WTC11 (cell line): Measurements from ENCODE around the gene VDAC1. TPM values are rescaled to one million over a fixed set of nuclear protein-coding genes. Genes with fewer than 3 reads are reported as not detected.

Experiments used
- ATAC-seq: fragments of 200-7000 bp; cut with Tn5 transposase; 2 replicates; pipeline ENCODE4 v1.10.0; 2021; ENCODE audit warnings: mild to moderate bottlenecking, moderate library complexity
- CTCF ChIA-PET: fragments of 300-600 bp; sonication (Branson Sonifier 250); formaldehyde crosslinking; loops from one replicate; lab custom pipeline; 2021; ENCODE audit warnings: antibody characterized with exemption; lab: Charles Lee
- POLR2A ChIA-PET: fragments of 350-600 bp; sonication (Branson Sonifier 250); formaldehyde crosslinking; loops from one replicate; lab custom pipeline; 2021; ENCODE audit warnings: antibody characterized with exemption; lab: Charles Lee
- DNase-seq: peaks from one replicate; pipeline ENCODE4 v3.0.0; 2021; ENCODE audit warnings: low spot score
- H3K27ac Mint-ChIP-seq: 2 replicates; pipeline ENCODE4 v1.8.0; 2021; ENCODE audit warnings: mixed read lengths
- H3K27me3 Mint-ChIP-seq: 2 replicates; pipeline ENCODE4 v1.8.0; 2021; ENCODE audit warnings: low read depth, mild to moderate bottlenecking, moderate library complexity, mixed read lengths
- H3K36me3 Mint-ChIP-seq: 2 replicates; pipeline ENCODE4 v1.8.0; 2021; ENCODE audit warnings: mixed read lengths
- H3K4me1 Mint-ChIP-seq: 2 replicates; pipeline ENCODE4 v1.8.0; 2022; ENCODE audit warnings: mixed read lengths
- H3K4me3 Mint-ChIP-seq: 2 replicates; pipeline ENCODE4 v1.8.0; 2021; ENCODE audit warnings: mild to moderate bottlenecking, moderate library complexity, mixed read lengths
- H3K9me3 Mint-ChIP-seq: 2 replicates; pipeline ENCODE4 v1.8.0; 2021; ENCODE audit warnings: mixed read lengths
- ELF4 ChIP-seq: sonication (generic); formaldehyde crosslinking; IDR thresholded peaks from 2 replicates; pipeline ENCODE4 v1.8.1; 2022; ENCODE audit warnings: low read depth, mild to moderate bottlenecking, moderate library complexity, missing genetic modification reagents
- FOXK1 ChIP-seq: sonication (generic); formaldehyde crosslinking; IDR thresholded peaks from 2 replicates; pipeline ENCODE4 v1.8.0; 2022; ENCODE audit warnings: mild to moderate bottlenecking, moderate library complexity, missing genetic modification reagents
- IRF2 ChIP-seq: sonication (generic); formaldehyde crosslinking; IDR thresholded peaks from 2 replicates; pipeline ENCODE4 v1.8.0; 2022; ENCODE audit warnings: low read depth, missing genetic modification reagents, borderline replicate concordance
- NFE2L1 ChIP-seq: sonication (generic); formaldehyde crosslinking; IDR thresholded peaks from 2 replicates; pipeline ENCODE4 v1.8.1; 2023; ENCODE audit warnings: missing genetic modification reagents
- NFYB ChIP-seq: sonication (generic); formaldehyde crosslinking; conservative IDR thresholded peaks from 2 replicates; pipeline ENCODE4 v1.8.0; 2022; ENCODE audit warnings: low read depth, missing genetic modification reagents
- RELA ChIP-seq: sonication (generic); formaldehyde crosslinking; IDR thresholded peaks from 2 replicates; pipeline ENCODE4 v1.8.1; 2022; ENCODE audit warnings: missing genetic modification reagents, mild to moderate bottlenecking, borderline replicate concordance
- SMAD4 ChIP-seq: sonication (generic); formaldehyde crosslinking; IDR thresholded peaks from 2 replicates; pipeline ENCODE4 v1.8.0; 2022; ENCODE audit warnings: mild to moderate bottlenecking, missing genetic modification reagents
- SOX15 ChIP-seq: fragments of 250-450 bp; sonication (Bioruptor Pico); IDR thresholded peaks from 2 replicates; pipeline ENCODE4 v1.9.0; 2021; ENCODE audit warnings: mild to moderate bottlenecking
- TP53 ChIP-seq: sonication (generic); formaldehyde crosslinking; IDR thresholded peaks from 2 replicates; pipeline ENCODE4 v1.8.1; 2023; ENCODE audit warnings: mild to moderate bottlenecking, missing genetic modification reagents
- ZNF219 ChIP-seq: sonication (generic); formaldehyde crosslinking; IDR thresholded peaks from 2 replicates; pipeline ENCODE4 v1.8.0; 2023; ENCODE audit warnings: missing genetic modification reagents, mild to moderate bottlenecking, borderline replicate concordance
- total RNA-seq: library from RNA; stranded (reverse); gene quantifications from 3 replicates; pipeline ENCODE4 v1.2.3, GENCODE V29; 2021
- TF ChIP-seq, protein P1 (sequence below): fragments of 250-450 bp; sonication (Bioruptor Pico); IDR thresholded peaks from 2 replicates; pipeline ENCODE4 v1.9.0; 2021; ENCODE audit warnings: mild to moderate bottlenecking
- TF ChIP-seq, protein P2 (sequence below): sonication (generic); formaldehyde crosslinking; IDR thresholded peaks from 2 replicates; pipeline ENCODE4 v1.8.1; 2023; ENCODE audit warnings: mild to moderate bottlenecking, missing genetic modification reagents
- TF ChIP-seq, protein P3 (sequence below): sonication (generic); formaldehyde crosslinking; IDR thresholded peaks from 2 replicates; pipeline ENCODE4 v1.8.0; 2022; ENCODE audit warnings: mild to moderate bottlenecking, missing genetic modification reagents
- TF ChIP-seq, protein P4 (sequence below): fragments of 250-450 bp; sonication (Bioruptor Pico); conservative IDR thresholded peaks from 2 replicates; pipeline ENCODE4 v1.9.0; 2021; ENCODE audit warnings: mild to moderate bottlenecking
- TF ChIP-seq, protein P5 (sequence below): fragments of 250-450 bp; sonication (Bioruptor Pico); IDR thresholded peaks from 2 replicates; pipeline ENCODE4 v1.9.0; 2021; ENCODE audit warnings: mild to moderate bottlenecking, borderline replicate concordance
- TF ChIP-seq, protein P6 (sequence below): sonication (generic); formaldehyde crosslinking; IDR thresholded peaks from 2 replicates; pipeline ENCODE4 v1.8.1; 2023; ENCODE audit warnings: mild to moderate bottlenecking, missing genetic modification reagents, moderate library complexity
- TF ChIP-seq, protein P7 (sequence below): sonication (generic); formaldehyde crosslinking; IDR thresholded peaks from 2 replicates; pipeline ENCODE4 v1.8.0; 2022; ENCODE audit warnings: mild to moderate bottlenecking, missing genetic modification reagents
- TF ChIP-seq, protein P8 (sequence below): sonication (generic); formaldehyde crosslinking; IDR thresholded peaks from 2 replicates; pipeline ENCODE4 v1.8.1; 2022; ENCODE audit warnings: low read depth, missing genetic modification reagents, borderline replicate concordance

Gene VDAC1
- total RNA-seq, 1 experiment from 2014 or later: 274 TPM

DNA sequence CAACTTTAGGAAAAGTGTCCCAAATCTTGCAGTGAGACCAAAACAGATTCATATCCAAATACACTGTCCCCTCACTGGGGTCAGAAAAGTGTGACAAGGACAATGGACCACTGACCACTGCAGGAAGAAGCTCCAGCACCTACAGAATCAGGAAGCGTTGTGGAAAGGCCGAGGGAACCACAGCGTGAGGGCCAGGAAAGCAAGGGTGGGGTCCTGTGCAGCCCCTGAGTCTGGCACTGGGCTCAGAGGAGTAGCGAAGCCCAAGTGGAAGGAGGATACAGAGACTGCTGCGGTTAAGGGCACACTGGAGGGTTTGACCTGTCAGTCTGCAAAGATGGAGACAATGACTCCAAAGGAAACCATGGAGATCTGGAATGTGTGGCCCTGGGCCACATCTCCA lies 73.2 kb downstream of the VDAC1 start:
- POLR2A ChIA-PET: no interaction called here
- TF ChIP-seq, protein P1, sequence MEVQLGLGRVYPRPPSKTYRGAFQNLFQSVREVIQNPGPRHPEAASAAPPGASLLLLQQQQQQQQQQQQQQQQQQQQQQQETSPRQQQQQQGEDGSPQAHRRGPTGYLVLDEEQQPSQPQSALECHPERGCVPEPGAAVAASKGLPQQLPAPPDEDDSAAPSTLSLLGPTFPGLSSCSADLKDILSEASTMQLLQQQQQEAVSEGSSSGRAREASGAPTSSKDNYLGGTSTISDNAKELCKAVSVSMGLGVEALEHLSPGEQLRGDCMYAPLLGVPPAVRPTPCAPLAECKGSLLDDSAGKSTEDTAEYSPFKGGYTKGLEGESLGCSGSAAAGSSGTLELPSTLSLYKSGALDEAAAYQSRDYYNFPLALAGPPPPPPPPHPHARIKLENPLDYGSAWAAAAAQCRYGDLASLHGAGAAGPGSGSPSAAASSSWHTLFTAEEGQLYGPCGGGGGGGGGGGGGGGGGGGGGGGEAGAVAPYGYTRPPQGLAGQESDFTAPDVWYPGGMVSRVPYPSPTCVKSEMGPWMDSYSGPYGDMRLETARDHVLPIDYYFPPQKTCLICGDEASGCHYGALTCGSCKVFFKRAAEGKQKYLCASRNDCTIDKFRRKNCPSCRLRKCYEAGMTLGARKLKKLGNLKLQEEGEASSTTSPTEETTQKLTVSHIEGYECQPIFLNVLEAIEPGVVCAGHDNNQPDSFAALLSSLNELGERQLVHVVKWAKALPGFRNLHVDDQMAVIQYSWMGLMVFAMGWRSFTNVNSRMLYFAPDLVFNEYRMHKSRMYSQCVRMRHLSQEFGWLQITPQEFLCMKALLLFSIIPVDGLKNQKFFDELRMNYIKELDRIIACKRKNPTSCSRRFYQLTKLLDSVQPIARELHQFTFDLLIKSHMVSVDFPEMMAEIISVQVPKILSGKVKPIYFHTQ (CRISPR knock-in tag): no peak
- TF ChIP-seq, protein P2, sequence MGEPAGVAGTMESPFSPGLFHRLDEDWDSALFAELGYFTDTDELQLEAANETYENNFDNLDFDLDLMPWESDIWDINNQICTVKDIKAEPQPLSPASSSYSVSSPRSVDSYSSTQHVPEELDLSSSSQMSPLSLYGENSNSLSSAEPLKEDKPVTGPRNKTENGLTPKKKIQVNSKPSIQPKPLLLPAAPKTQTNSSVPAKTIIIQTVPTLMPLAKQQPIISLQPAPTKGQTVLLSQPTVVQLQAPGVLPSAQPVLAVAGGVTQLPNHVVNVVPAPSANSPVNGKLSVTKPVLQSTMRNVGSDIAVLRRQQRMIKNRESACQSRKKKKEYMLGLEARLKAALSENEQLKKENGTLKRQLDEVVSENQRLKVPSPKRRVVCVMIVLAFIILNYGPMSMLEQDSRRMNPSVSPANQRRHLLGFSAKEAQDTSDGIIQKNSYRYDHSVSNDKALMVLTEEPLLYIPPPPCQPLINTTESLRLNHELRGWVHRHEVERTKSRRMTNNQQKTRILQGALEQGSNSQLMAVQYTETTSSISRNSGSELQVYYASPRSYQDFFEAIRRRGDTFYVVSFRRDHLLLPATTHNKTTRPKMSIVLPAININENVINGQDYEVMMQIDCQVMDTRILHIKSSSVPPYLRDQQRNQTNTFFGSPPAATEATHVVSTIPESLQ (CRISPR knock-in tag): no peak
- no peak for TF ChIP-seq ELF4 (CRISPR knock-in tag)
- no peak for TF ChIP-seq RELA (CRISPR knock-in tag)
- no peak for TF ChIP-seq IRF2
- TF ChIP-seq FOXK1 (CRISPR knock-in tag): no peak
- TF ChIP-seq SMAD4 (CRISPR knock-in tag): no peak
- TF ChIP-seq, protein P3, sequence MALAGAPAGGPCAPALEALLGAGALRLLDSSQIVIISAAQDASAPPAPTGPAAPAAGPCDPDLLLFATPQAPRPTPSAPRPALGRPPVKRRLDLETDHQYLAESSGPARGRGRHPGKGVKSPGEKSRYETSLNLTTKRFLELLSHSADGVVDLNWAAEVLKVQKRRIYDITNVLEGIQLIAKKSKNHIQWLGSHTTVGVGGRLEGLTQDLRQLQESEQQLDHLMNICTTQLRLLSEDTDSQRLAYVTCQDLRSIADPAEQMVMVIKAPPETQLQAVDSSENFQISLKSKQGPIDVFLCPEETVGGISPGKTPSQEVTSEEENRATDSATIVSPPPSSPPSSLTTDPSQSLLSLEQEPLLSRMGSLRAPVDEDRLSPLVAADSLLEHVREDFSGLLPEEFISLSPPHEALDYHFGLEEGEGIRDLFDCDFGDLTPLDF: no peak
- no peak for TF ChIP-seq NFE2L1 (CRISPR knock-in tag)
- TF ChIP-seq, protein P4, sequence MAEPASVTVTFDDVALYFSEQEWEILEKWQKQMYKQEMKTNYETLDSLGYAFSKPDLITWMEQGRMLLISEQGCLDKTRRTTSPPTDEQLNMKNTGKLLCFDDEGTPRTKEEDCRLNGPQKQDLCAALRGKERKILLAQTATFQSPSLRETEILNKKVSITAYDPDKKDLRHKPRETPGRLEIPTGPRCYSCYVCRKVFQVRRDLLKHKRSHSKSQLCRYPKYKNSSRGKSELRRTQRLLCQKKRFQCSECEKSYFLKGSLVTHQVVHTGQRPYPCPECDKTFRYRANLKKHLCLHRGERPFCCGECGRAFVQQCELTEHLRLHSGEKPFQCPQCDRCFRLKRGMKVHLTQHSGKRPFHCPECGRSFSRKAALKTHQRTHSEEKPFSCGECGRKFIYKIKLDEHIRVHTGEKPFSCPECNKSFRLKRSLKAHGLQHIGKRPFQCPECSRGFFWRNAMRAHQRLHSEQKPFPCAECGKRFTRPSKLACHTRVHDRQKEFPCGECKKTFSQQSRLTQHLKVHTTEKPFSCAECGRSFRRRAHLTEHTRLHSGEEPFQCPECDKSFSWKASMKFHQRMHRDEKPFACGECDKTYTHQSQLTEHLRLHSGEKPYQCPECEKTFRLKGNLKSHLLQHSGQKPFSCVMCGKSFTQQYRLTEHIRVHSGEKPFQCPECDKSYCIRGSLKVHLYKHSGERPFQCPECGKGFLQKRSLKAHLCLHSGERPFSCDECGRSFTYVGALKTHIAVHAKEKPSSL: no peak
- TF ChIP-seq, protein P5, sequence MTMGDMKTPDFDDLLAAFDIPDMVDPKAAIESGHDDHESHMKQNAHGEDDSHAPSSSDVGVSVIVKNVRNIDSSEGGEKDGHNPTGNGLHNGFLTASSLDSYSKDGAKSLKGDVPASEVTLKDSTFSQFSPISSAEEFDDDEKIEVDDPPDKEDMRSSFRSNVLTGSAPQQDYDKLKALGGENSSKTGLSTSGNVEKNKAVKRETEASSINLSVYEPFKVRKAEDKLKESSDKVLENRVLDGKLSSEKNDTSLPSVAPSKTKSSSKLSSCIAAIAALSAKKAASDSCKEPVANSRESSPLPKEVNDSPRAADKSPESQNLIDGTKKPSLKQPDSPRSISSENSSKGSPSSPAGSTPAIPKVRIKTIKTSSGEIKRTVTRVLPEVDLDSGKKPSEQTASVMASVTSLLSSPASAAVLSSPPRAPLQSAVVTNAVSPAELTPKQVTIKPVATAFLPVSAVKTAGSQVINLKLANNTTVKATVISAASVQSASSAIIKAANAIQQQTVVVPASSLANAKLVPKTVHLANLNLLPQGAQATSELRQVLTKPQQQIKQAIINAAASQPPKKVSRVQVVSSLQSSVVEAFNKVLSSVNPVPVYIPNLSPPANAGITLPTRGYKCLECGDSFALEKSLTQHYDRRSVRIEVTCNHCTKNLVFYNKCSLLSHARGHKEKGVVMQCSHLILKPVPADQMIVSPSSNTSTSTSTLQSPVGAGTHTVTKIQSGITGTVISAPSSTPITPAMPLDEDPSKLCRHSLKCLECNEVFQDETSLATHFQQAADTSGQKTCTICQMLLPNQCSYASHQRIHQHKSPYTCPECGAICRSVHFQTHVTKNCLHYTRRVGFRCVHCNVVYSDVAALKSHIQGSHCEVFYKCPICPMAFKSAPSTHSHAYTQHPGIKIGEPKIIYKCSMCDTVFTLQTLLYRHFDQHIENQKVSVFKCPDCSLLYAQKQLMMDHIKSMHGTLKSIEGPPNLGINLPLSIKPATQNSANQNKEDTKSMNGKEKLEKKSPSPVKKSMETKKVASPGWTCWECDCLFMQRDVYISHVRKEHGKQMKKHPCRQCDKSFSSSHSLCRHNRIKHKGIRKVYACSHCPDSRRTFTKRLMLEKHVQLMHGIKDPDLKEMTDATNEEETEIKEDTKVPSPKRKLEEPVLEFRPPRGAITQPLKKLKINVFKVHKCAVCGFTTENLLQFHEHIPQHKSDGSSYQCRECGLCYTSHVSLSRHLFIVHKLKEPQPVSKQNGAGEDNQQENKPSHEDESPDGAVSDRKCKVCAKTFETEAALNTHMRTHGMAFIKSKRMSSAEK (CRISPR knock-in tag): no peak
- TF ChIP-seq, protein P6, sequence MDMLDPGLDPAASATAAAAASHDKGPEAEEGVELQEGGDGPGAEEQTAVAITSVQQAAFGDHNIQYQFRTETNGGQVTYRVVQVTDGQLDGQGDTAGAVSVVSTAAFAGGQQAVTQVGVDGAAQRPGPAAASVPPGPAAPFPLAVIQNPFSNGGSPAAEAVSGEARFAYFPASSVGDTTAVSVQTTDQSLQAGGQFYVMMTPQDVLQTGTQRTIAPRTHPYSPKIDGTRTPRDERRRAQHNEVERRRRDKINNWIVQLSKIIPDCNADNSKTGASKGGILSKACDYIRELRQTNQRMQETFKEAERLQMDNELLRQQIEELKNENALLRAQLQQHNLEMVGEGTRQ (CRISPR knock-in tag): no peak
- TF ChIP-seq, protein P7, sequence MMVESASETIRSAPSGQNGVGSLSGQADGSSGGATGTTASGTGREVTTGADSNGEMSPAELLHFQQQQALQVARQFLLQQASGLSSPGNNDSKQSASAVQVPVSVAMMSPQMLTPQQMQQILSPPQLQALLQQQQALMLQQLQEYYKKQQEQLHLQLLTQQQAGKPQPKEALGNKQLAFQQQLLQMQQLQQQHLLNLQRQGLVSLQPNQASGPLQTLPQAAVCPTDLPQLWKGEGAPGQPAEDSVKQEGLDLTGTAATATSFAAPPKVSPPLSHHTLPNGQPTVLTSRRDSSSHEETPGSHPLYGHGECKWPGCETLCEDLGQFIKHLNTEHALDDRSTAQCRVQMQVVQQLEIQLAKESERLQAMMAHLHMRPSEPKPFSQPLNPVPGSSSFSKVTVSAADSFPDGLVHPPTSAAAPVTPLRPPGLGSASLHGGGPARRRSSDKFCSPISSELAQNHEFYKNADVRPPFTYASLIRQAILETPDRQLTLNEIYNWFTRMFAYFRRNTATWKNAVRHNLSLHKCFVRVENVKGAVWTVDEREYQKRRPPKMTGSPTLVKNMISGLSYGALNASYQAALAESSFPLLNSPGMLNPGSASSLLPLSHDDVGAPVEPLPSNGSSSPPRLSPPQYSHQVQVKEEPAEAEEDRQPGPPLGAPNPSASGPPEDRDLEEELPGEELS (CRISPR knock-in tag): no peak
- TF ChIP-seq, protein P8, sequence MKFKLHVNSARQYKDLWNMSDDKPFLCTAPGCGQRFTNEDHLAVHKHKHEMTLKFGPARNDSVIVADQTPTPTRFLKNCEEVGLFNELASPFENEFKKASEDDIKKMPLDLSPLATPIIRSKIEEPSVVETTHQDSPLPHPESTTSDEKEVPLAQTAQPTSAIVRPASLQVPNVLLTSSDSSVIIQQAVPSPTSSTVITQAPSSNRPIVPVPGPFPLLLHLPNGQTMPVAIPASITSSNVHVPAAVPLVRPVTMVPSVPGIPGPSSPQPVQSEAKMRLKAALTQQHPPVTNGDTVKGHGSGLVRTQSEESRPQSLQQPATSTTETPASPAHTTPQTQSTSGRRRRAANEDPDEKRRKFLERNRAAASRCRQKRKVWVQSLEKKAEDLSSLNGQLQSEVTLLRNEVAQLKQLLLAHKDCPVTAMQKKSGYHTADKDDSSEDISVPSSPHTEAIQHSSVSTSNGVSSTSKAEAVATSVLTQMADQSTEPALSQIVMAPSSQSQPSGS (CRISPR knock-in tag): no peak
- no peak for TF ChIP-seq NFYB (CRISPR knock-in tag)
- no peak for TF ChIP-seq ZNF219 (CRISPR knock-in tag)
- TF ChIP-seq TP53: no peak
- no peak for TF ChIP-seq SOX15 (CRISPR knock-in tag)

More for the DNA sequence above, 73.2 kb downstream of the VDAC1 start:
- no peak overlapping the region for H3K4me3 Mint-ChIP-seq
- H3K9me3 Mint-ChIP-seq: peaks cover 1% of the 10 kb centered on the region
- DNase-seq (no peak), ATAC-seq (no peak)
- no peak overlapping the region for H3K27ac Mint-ChIP-seq
- H3K27me3 Mint-ChIP-seq: no peaks in the 10 kb centered on the region
- CTCF ChIA-PET: no interaction called here
- no peaks in the 10 kb centered on the region for H3K4me1 Mint-ChIP-seq
- H3K36me3 Mint-ChIP-seq: no peaks in the 10 kb centered on the region
